Thymus (tissue), 11 donors: ENCODE data around the gene PYGO1. TPM values are rescaled to one million over a fixed set of nuclear protein-coding genes. Genes with fewer than 3 reads are reported as not detected.
"Not testable (repeated sequence)": the region's sequence is repeated elsewhere in the genome, so short reads cannot be mapped to it uniquely, and the experiment has no call there.

Source experiments
- DNase-seq, 9 donors: peaks; one replicate each; pipeline ENCODE4 v3.0.0-alpha.2; 2013; ENCODE audit warnings: low spot score in 9 of 9, low read depth in 6 of 9, missing footprints in 1 of 9
- H3K27ac ChIP-seq, 2 donors: one replicate each; pipeline ENCODE4 v1.5.1; 2013; ENCODE audit warnings: control low read depth in 1 of 2, low read depth in 1 of 2, low read length in 1 of 2, mild to moderate bottlenecking in 1 of 2, moderate library complexity in 1 of 2
- H3K27me3 ChIP-seq, 2 donors: one replicate each; pipeline ENCODE4 v1.5.1; 2013; ENCODE audit warnings: low read length in 1 of 2; ENCODE audit not compliant: control insufficient read depth in 2 of 2, insufficient read depth in 1 of 2
- H3K36me3 ChIP-seq, 2 donors: one replicate each; pipeline ENCODE4 v1.5.1; 2013; ENCODE audit warnings: low read length in 1 of 2, mild to moderate bottlenecking in 1 of 2, moderate library complexity in 1 of 2; ENCODE audit not compliant: control insufficient read depth in 2 of 2, insufficient read depth in 2 of 2
- H3K4me1 ChIP-seq, 2 donors: one replicate each; pipeline ENCODE4 v1.5.1; 2013; ENCODE audit warnings: low read length in 2 of 2; ENCODE audit not compliant: control insufficient read depth in 2 of 2, insufficient read depth in 2 of 2
- H3K4me3 ChIP-seq, 2 donors: one replicate each; pipeline ENCODE4 v1.5.1; 2013; ENCODE audit warnings: low read length in 2 of 2, control low read depth in 1 of 2, mild to moderate bottlenecking in 1 of 2
- H3K9me3 ChIP-seq, 2 donors: one replicate each; pipeline ENCODE4 v1.5.1; 2013; ENCODE audit warnings: low read length in 1 of 2, mild to moderate bottlenecking in 1 of 2; ENCODE audit not compliant: control insufficient read depth in 2 of 2, insufficient read depth in 1 of 2
- WGBS: extraction: QIAGEN DNeasy Blood & Tissue Kit; methylation state at CpG from one replicate; pipeline ENCODE4 v1.1.7; 2013; 5-methylcytosine and 5-hydroxymethylcytosine counted together
- polyA plus RNA-seq: library from polyadenylated mRNA; stranded (reverse); fragments of 200-250 nt; gene quantifications from one replicate; pipeline ENCODE4 v1.2.3, GENCODE V29; 2013
- total RNA-seq: library from RNA; stranded (reverse); fragments of 120-200 nt; gene quantifications from one replicate; pipeline ENCODE4 v1.2.4, GENCODE V29; 2013
- donor health status: healthy.

The PYGO1 gene
- total and polyA plus RNA-seq, 2 donors: 0.62 to 0.71 TPM

DNA sequence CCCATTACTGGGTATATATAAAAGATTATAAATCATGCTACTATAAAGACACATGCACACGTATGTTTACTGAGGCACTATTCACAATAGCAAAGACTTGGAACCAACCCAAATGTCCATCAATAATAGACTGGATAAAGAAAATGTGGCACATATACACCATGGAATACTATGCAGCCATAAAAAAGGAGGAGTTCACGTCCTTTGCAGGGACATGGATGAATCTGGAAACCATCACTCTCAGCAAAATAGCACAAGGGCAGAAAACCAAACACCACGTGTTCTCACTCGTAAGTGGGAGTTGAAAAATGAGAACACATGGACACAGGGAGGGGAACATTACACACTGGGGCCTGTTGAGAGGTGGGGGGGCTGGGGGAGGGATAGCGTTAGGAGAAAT is 82.7 kb downstream of the PYGO1 start:
- not testable (repeated sequence) for H3K9me3 ChIP-seq, H3K27ac ChIP-seq, H3K27me3 ChIP-seq, H3K4me3 ChIP-seq, H3K4me1 ChIP-seq, DNase-seq, H3K36me3 ChIP-seq
- WGBS: 91% methylated on average over 5 of the region's 5 CpGs

DNA sequence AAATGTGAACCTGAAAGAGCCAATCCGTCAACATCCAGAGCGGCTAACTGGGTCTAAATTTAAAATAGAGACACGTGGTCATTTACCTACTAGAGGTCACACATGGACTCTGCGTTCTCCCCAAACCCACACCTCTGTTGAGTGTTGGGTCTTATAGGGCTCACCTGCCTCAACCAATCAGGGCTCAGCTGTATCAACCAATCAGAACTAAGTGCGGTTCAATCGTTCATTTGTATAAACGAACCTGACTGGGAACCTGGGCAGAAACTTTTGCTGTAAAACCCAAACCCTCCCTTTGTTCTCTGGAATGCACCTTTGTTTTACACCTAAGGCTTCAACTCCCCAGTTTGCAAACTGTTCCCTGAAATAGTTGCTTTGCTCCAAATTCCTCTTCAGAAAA is 89.0 kb downstream of the PYGO1 start:
- no peak for DNase-seq
- no peaks in the 10 kb centered on the region for H3K36me3 ChIP-seq
- H3K27me3 ChIP-seq: no peaks in the 10 kb centered on the region
- peaks cover 3 to 4% of the 10 kb centered on the region in 2 donors for H3K4me1 ChIP-seq
- no peaks in the 10 kb centered on the region for H3K9me3 ChIP-seq
- H3K27ac ChIP-seq: no peak overlapping the region
- WGBS: 94% methylated on average over 7 of the region's 7 CpGs
- H3K4me3 ChIP-seq: peak overlapping the region in 1 of 2 donors; percentile 52

DNA sequence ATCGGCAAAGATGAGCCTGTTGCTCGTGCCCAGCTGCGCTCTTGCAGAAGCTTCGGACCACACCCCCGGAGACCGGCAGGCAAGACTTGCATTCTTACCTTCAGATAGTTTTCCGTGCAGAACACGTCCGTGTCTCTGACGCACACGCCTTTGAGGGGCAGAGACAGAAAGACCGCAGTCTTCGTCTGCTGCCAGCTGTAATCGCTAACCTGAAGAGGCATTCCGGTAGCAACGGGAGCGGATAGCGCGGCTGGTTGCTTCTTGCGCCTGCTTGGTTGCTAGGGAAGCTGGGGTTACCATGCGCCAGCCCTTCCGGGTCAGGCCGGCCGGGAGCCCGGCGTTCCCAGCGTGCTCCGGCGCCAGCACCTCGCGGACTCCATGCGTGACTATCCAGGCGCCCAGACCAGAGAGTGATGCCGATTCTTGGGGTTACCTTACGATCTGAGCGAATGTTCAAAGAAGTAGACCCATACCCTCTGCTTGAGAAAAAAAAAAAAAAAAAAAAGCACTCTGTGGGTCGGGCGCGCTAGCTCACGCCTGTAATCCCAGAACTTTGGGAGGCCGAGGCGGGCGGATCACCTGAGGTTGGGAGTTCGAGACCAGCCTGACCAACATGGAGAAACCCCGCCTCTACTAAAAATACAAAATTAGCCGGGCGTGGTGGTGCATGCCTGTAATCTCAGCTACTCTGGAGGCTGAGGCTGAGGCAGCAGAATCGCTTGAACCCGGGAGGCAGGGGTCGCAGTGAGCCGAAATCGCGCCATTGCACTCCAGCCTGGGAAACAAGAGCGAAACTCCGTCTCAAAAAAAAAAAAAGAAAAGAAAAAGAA is 89.8 kb downstream of the PYGO1 start:
- peak overlapping the region; percentile 52 to 72 for H3K4me3 ChIP-seq
- not testable (repeated sequence) for H3K27me3 ChIP-seq, H3K4me1 ChIP-seq, H3K9me3 ChIP-seq, H3K36me3 ChIP-seq
- peak; percentile 62 to 87 (median 65) for DNase-seq
- WGBS: 13% methylated on average over 55 of the region's 55 CpGs
- H3K27ac ChIP-seq: peak overlapping the region; percentile 38 to 52

DNA sequence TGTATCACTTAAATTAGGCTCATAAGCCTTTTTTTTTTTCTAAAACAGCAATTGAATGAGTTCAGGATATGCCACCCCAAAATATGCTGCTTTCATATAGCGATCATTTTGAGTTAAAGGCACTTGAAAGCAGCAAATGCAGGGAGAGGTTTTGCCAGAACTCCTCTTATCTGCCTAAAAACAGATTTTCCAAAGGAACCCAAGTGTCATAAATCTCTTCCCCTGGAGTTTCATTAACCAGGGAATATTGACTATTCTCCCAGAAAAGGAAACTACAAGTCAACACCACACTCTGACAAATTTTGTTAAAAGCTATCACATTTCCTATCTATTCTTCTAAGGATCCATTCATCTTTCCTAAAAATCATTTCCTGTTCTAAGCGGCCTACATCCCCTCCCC is 91.4 kb downstream of the PYGO1 start:
- WGBS: 92% methylated on average over 2 of the region's 2 CpGs

DNA sequence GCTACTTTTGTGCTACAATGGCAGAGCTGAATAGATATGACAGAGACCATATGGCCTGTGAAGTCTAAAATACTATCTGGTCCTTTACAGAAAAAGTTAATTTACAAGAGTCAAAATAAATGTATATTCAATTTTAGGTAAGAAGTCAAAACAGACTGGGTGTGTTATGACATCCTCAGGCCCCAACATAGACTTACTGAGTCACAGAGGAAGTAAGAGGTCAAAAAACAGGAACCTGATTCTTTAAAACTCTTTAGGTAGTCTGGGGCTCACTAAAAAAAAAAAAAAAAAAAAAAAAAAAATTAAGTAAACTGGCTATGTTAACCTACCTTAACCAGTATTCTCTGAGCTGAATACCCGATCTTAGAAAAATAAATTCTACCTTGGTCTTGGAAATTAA is 93.2 kb downstream of the PYGO1 start:
- no peak overlapping the region for H3K27ac ChIP-seq
- no peaks in the 10 kb centered on the region for H3K36me3 ChIP-seq
- DNase-seq: peak in 1 of 9 donors; percentile 23
- no peaks in the 10 kb centered on the region for H3K9me3 ChIP-seq
- WGBS: 100% methylated on average over 1 of the region's 1 CpG
- no peak overlapping the region for H3K4me3 ChIP-seq
- H3K27me3 ChIP-seq: no peaks in the 10 kb centered on the region
- H3K4me1 ChIP-seq: peaks cover 3 to 4% of the 10 kb centered on the region in 2 donors

More for the DNA sequence above, 91.4 kb downstream of the PYGO1 start:
- Histone ChIP-seq H3K27me3 (no peaks in the 10 kb centered on the region), H3K9me3 (no peaks in the 10 kb centered on the region), H3K4me3 (no peak overlapping the region), H3K4me1 (peaks cover 3 to 4% of the 10 kb centered on the region in 2 donors), H3K36me3 (no peaks in the 10 kb centered on the region), H3K27ac (no peak overlapping the region)
- DNase-seq: no peak

DNA sequence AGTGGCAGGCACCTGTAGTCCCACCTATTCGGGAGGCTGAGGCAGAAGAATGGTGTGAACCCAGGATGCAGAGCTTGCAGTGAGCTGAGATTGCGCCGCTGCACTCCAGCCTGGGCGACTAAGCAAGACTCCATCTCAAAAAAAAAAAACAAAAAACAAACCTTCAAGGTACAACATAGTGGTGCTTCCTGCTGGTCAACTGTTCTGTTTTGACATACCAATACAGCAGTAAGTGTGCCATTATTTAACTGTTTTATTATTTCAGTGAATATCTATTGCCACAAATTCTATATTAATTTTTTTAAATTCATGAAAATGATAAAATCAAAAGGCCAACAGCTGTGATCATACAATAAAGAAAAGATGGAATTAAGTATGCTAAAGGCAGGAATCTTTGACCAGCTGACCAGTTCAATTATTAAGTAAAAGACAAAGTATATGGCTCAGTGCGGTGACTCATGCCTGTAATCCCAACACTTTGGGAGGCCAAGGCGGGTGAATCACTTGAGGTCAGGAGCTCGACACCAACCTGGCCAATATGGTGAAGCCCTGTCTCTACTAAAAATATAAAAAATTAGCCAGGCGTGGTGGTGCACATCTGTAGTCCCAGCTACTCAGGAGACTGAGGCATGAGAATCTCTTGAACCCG is 99.1 kb downstream of the PYGO1 start:
- not testable (repeated sequence) for H3K36me3 ChIP-seq, H3K27ac ChIP-seq, H3K27me3 ChIP-seq, H3K4me3 ChIP-seq, DNase-seq, H3K4me1 ChIP-seq, H3K9me3 ChIP-seq
- 98% methylated on average over 9 of the region's 9 CpGs for WGBS

Other genes starting within 250 kb of the PYGO1 start
- 12.7 TPM for gene CCPG1, start 180.0 kb downstream of the PYGO1 start, total RNA-seq
- 28.9 TPM for gene CCPG1, start 180.0 kb downstream of the PYGO1 start, polyA plus RNA-seq
- 1.9 TPM for gene PIERCE2, start 179.8 kb downstream of the PYGO1 start, total RNA-seq
- 6.0 TPM for gene PIERCE2, start 179.8 kb downstream of the PYGO1 start, polyA plus RNA-seq
- 1.2 TPM for gene DNAAF4, start 80.1 kb downstream of the PYGO1 start, total RNA-seq
- 2.5 TPM for gene DNAAF4, start 80.1 kb downstream of the PYGO1 start, polyA plus RNA-seq
- 0.99 TPM for gene PRTG, start 154.8 kb upstream of the PYGO1 start, total RNA-seq
- 0.16 TPM for gene PRTG, start 154.8 kb upstream of the PYGO1 start, polyA plus RNA-seq